GM18873 (cell line): ENCODE results near the gene TESK2.

Source experiments
- ATAC-seq: cut with Tn5 transposase; IDR thresholded peaks from one replicate; pipeline ENCODE4 v1.9.1; 2021; ENCODE audit warnings: mild to moderate bottlenecking, moderate library complexity, moderate number of reproducible peaks; ENCODE audit not compliant: unreplicated experiment, low FRiP score

The TESK2 gene

GRCh38 chr1:45348020-45348419 lies 142.9 kb downstream of the TESK2 start:
- no peak for ATAC-seq

GRCh38 chr1:45346473-45346872 lies 144.5 kb downstream of the TESK2 start:
- no peak for ATAC-seq

- ATAC-seq, result no peak
Observed at GRCh38 chr1:45345014-45345413, 145.9 kb downstream of the TESK2 start.

- no peak for ATAC-seq
Observed at GRCh38 chr1:45344499-45344898, 146.5 kb downstream of the TESK2 start.

- no peak for ATAC-seq
Observed at GRCh38 chr1:45340816-45341466, 150.0 kb downstream of the TESK2 start.

GRCh38 chr1:45339789-45340558 lies 151.0 kb downstream of the TESK2 start, which contains the start of the genes MUTYH and TOE1:
Gene MUTYH, minus strand, starts transcription at chr1:45340440. Its CDS starts 5,935 bp downstream, at chr1:45334505.
Gene TOE1, plus strand, starts transcription at chr1:45340170. Its CDS starts 83 bp downstream, at chr1:45340253.
- peak; percentile 57 for ATAC-seq

GRCh38 chr1:45337630-45338325 lies 153.2 kb downstream of the TESK2 start:
- no peak for ATAC-seq

- no peak for ATAC-seq
Observed at GRCh38 chr1:45335855-45336324, 155.1 kb downstream of the TESK2 start.

GRCh38 chr1:45334308-45335245 lies 156.4 kb downstream of the TESK2 start:
- no peak for ATAC-seq

- ATAC-seq, result no peak
Observed at GRCh38 chr1:45332346-45332720, 158.6 kb downstream of the TESK2 start.

GRCh38 chr1:45331436-45332345 lies 159.3 kb downstream of the TESK2 start:
- ATAC-seq, result no peak

GRCh38 chr1:45329445-45329844 lies 161.5 kb downstream of the TESK2 start:
- ATAC-seq, result no peak

GRCh38 chr1:45328680-45329079 lies 162.3 kb downstream of the TESK2 start:
- no peak for ATAC-seq

- no peak for ATAC-seq
Observed at GRCh38 chr1:45327644-45328515, 163.1 kb downstream of the TESK2 start.

GRCh38 chr1:45326627-45327623 lies 164.0 kb downstream of the TESK2 start, which contains the start of gene HPDL:
Gene HPDL, plus strand, starts transcription at chr1:45326895. Its CDS starts 254 bp downstream, at chr1:45327149.
- ATAC-seq, result no peak

- ATAC-seq, result no peak
Observed at GRCh38 chr1:45325851-45326506, 165.0 kb downstream of the TESK2 start.
